ENCODE results near the gene RNASE12.
"Not testable (repeated sequence)": the region's sequence is repeated elsewhere in the genome, so short reads cannot be mapped to it uniquely, and the experiment has no call there.

RNASE12 gene

DNA sequence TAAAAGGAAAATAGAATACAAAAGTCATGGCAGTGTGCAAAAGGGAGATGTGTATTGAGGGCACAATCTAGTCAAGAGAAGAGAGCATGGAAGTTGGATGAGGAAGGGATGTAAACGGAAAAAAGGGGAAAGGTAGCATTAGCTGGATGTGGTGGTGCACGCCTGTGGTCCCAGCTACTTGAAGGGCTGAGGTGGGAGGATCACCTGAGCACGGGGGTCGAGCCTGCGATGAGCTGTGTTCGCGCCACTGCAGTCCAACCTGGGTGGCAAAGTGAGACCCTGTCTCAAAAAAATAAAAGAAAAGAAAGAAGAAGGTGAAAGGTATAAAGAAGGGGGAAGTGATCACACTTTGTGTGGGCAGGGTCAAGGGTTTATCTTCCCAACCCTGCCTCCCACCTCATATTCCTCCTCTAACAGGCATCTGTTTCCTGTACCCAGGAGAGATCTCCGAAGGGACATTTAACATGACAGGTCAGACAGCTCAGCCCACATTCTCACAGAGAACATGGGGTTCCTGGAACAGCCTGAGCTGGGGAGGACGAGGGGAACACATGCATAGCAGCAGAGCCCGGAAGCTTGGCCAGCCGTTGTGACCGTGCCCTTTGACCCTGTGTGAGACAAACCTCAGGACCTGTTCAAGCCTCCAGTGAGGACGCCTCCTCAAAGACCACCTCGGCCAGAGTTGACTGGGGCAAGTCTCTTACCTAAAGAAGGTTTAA is 12.2 kb downstream of the RNASE12 start:
- no peak overlapping the region for H3K4me3 ChIP-seq (ENCODE audit: low read depth, low read length)
- H3K36me3 ChIP-seq: no peaks in the 10 kb centered on the region
- H3K9me3 ChIP-seq: no peaks in the 10 kb centered on the region
- TF ChIP-seq, protein P1, sequence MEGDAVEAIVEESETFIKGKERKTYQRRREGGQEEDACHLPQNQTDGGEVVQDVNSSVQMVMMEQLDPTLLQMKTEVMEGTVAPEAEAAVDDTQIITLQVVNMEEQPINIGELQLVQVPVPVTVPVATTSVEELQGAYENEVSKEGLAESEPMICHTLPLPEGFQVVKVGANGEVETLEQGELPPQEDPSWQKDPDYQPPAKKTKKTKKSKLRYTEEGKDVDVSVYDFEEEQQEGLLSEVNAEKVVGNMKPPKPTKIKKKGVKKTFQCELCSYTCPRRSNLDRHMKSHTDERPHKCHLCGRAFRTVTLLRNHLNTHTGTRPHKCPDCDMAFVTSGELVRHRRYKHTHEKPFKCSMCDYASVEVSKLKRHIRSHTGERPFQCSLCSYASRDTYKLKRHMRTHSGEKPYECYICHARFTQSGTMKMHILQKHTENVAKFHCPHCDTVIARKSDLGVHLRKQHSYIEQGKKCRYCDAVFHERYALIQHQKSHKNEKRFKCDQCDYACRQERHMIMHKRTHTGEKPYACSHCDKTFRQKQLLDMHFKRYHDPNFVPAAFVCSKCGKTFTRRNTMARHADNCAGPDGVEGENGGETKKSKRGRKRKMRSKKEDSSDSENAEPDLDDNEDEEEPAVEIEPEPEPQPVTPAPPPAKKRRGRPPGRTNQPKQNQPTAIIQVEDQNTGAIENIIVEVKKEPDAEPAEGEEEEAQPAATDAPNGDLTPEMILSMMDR (IDR thresholded peaks at IDR 0.05; ENCODE audit: low read depth, low read length): no peak
- H3K4me1 ChIP-seq: no peaks in the 10 kb centered on the region
- H3K27me3 ChIP-seq: peaks cover 11% of the 10 kb centered on the region; the same call in 1 of the 2 replicates
- DNase-seq: no peak

DNA sequence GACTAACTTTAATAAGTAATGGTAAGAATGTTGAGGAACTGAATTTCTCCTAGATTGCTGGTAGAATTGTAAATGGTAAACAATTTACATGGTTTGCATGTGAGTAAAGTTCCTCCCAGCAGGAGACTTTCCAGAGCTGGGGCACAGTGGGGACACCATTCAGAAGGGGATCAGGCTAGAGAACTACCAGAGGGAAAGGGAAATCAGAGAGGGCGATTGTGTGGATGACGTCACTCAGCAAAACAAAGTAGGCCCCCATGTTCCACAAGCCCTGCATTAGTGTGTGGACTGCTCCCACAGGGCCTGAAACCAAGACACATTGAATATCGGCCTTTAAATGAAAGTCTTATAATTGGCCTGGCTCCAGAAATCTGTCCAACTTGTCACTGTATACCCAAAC is 12.9 kb downstream of the RNASE12 start:
- Histone ChIP-seq H3K4me3 (ENCODE audit: low read depth, low read length) (no peak overlapping the region), H3K4me1 (no peaks in the 10 kb centered on the region), H3K9me3 (no peaks in the 10 kb centered on the region), H3K27me3 (peaks cover 9% of the 10 kb centered on the region; the same call in 1 of the 2 replicates), H3K36me3 (no peaks in the 10 kb centered on the region)
- no peak for DNase-seq
- TF ChIP-seq, protein P1 (IDR thresholded peaks at IDR 0.05; ENCODE audit: low read depth, low read length): no peak

- H3K36me3 ChIP-seq; DNase-seq; H3K9me3 ChIP-seq; H3K4me3 ChIP-seq (ENCODE audit: low read depth, low read length); H3K27me3 ChIP-seq; H3K4me1 ChIP-seq: not testable (repeated sequence)
Measured at GRCh38 chr14:20572382-20572990, 18.7 kb downstream of the RNASE12 start.

DNA sequence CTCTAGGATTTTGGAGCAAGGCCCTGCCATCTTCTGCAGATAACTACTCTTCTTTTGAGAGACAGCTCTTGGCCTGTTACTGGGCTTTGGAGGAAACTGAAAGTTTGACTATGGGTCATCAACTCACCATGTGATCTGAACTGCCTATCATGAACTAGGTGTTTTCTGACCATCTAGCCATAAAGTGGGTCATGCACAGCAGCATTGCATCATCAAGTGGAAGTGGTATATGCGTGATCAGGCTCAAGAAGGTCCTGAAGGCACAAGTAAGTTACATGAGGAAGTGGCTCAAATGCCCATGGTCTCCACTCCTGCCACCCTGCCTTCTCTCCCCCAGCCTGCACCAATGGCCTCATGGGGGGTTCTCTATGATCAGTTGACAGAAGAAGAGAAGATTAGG is 20.5 kb downstream of the RNASE12 start:
- H3K27me3 ChIP-seq; H3K4me3 ChIP-seq (ENCODE audit: low read depth, low read length); H3K9me3 ChIP-seq; DNase-seq; H3K4me1 ChIP-seq; H3K36me3 ChIP-seq: not testable (repeated sequence)

DNA sequence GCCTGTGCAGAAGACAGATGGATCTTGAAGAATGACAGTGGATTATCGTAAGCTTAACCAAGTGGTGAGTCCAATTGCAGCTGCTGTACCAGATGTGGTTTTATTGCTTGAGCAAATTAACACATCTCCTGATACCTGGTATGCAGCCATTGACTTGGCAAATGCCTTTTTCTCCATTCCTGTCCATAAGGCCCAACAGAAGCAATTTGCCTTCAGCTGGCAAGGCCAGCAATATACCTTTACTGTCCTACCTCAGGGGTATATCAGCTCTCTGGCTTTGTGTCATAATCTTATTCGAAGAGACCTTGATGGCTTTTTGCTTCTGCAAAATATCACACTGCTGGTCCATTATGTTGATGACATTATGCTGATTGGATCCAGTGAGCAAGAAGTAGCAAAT is 21.3 kb downstream of the RNASE12 start:
- not testable (repeated sequence) for DNase-seq; H3K27me3 ChIP-seq; H3K9me3 ChIP-seq; H3K4me1 ChIP-seq; H3K4me3 ChIP-seq (ENCODE audit: low read depth, low read length); H3K36me3 ChIP-seq

GRCh38 chr14:20569066-20569465 is 22.1 kb downstream of the RNASE12 start:
- TF ChIP-seq, protein P1 (IDR thresholded peaks at IDR 0.05; ENCODE audit: low read depth, low read length): no peak

DNA sequence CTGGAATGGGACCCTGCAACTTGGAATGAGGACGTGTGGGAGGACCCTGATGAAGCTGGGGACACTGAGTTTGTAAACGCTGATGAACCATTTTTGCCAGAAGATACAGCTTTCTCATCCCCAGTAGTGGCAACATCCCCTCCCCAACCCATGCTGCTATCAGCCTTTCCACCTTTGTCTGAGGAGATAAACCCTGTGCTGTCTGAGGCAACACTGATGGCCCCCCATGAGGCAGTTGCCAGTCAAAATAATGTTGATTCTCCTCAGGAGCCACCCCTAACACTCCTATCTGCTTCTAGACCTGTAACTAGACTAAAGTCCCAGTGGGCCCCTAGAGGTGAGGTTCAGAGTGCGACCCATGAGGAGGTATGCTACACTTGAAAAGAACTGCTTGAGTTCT is 22.8 kb downstream of the RNASE12 start:
- Histone ChIP-seq H3K4me3 (ENCODE audit: low read depth, low read length) (no peak overlapping the region), H3K36me3 (no peaks in the 10 kb centered on the region), H3K27me3 (no peaks in the 10 kb centered on the region; the same call in 1 of the 2 replicates), H3K4me1 (no peaks in the 10 kb centered on the region), H3K9me3 (peaks cover 5% of the 10 kb centered on the region; the same call in 1 of the 2 replicates)
- TF ChIP-seq, protein P1 (IDR thresholded peaks at IDR 0.05; ENCODE audit: low read depth, low read length): no peak
- DNase-seq: no peak

More at GRCh38 chr14:20569066-20569465, 22.1 kb downstream of the RNASE12 start:
- H3K36me3 ChIP-seq: no peaks in the 10 kb centered on the region
- H3K9me3 ChIP-seq: peaks cover 5% of the 10 kb centered on the region; the same call in 1 of the 2 replicates
- no peaks in the 10 kb centered on the region; the same call in 1 of the 2 replicates for H3K27me3 ChIP-seq
- DNase-seq: no peak
- no peaks in the 10 kb centered on the region for H3K4me1 ChIP-seq
- H3K4me3 ChIP-seq (ENCODE audit: low read depth, low read length): no peak overlapping the region

DNA sequence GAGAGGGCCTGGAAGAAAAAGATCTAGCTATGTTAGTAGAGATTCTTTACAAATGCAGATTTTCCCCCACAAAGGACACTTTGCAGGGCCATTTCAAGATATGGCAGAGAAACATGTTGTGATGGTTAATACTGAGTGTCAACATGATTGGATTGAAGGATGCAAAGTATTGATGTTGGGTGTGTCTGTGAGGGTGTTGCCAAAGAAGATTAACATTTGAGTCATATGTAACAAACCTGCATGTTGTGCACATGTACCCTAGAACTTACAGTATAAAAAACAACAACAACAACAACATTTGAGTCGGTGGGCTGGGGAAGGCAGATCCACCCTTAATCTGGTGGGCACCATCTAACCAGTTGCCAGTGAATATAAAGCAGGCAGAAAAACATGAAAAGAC is 24.0 kb downstream of the RNASE12 start:
- H3K4me3 ChIP-seq (ENCODE audit: low read depth, low read length); H3K9me3 ChIP-seq; H3K4me1 ChIP-seq; DNase-seq; H3K36me3 ChIP-seq; H3K27me3 ChIP-seq: not testable (repeated sequence)
